Measurements from ENCODE around the gene CYS1. TPM values are rescaled to one million over a fixed set of nuclear protein-coding genes. Genes with fewer than 3 reads are reported as not detected.
A peak's percentile ranks its signal among the peaks of the same experiment; 100 is the strongest.

The CYS1 gene
- total and polyA plus RNA-seq, 2 of the 13 experiments (the other 11 are each of a cell fraction or from before 2014, with no cell fraction given), result 0.04 TPM; not detected in 1

DNA sequence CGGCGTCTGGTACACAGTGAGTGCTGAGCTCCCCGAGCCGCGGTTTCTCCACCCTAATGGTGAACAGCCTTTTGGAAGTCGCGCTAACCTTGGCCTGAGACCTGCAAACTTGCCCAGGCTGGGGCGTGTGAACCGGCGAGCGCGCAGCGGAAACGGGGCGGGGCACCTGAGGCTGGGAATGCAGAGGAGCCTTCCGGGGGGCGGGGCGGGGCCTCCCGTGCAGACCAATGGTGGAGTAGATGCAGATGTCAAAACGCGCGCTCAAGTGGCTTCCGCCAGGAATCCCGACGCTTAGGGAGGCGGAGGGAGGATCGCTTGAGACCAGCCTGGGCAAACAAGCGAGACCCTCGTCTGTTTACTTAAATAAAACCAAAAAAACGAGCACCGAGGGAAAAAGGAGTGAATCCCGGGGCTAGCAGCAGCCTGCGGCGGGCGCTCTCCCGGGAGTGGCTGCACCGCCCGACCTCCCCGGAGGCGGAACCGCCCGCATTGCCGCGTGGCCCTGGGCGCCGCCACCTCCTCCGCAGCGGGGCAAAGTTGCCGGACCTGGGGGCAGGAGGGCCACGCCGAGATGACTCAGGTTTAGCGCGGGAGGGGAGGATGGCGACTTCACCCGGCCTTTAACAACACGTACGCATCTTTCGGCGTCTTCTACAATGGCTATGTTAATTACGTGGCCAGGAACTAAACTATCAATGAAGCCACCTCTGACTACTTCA is 40.1 kb upstream of the CYS1 start (continued):
- TF ChIP-seq ELK4 (CRISPR knock-in tag; IDR thresholded peaks at IDR 0.05; ENCODE audit: borderline replicate concordance), result 0 out of 2 replicates have a peak, but pooled peaks have one; percentile 19
- TF ChIP-seq, protein P1, sequence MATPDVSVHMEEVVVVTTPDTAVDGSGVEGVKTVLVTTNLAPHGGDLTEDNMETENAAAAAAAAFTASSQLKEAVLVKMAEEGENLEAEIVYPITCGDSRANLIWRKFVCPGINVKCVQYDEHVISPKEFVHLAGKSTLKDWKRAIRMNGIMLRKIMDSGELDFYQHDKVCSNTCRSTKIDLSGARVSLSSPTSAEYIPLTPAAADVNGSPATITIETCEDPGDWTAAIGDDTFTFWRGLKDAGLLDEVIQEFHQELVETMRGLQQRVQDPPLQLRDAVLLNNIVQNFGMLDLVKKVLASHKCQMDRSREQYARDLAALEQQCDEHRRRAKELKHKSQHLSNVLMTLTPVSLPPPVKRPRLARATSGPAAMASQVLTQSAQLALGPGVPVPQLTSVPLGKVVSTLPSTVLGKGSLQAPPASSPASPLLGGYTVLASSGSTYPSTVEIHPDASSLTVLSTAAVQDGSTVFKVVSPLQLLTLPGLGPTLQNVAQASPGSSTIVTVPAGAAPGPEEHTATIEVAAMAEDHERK (CRISPR knock-in tag; IDR thresholded peaks at IDR 0.05; ENCODE audit: low read depth), result 0 out of 2 replicates have a peak, but pooled peaks have one; percentile 19
- no peak for TF ChIP-seq ZNF138 (CRISPR knock-in tag; IDR thresholded peaks at IDR 0.05; ENCODE audit: low read depth)
- TF ChIP-seq ZNF446 (CRISPR knock-in tag; IDR thresholded peaks at IDR 0.05), result peak; percentile 76; the same call in 1 of the 2 replicates
- TF ChIP-seq ZNF512B (CRISPR knock-in tag; IDR thresholded peaks at IDR 0.05; ENCODE audit: borderline replicate concordance), result peak; percentile 88; the same call in 1 of the 2 replicates
- TF ChIP-seq TFDP2 (CRISPR knock-in tag; IDR thresholded peaks at IDR 0.05), result peak; percentile 95
- peak; percentile 98 for TF ChIP-seq CCDC6 (CRISPR knock-in tag; IDR thresholded peaks at IDR 0.05)
- peak; percentile 99 for TF ChIP-seq SP5 (CRISPR knock-in tag; IDR thresholded peaks at IDR 0.05; ENCODE audit: borderline replicate concordance, low read depth)
- TF ChIP-seq FOSL2 (CRISPR knock-in tag; IDR thresholded peaks at IDR 0.05), result peak; percentile 95
- peak; percentile 69; the same call in 1 of the 2 replicates for TF ChIP-seq MTA1 (CRISPR knock-in tag; IDR thresholded peaks at IDR 0.05; ENCODE audit: borderline replicate concordance)
- 0 out of 2 replicates have a peak, but pooled peaks have one; percentile 31 for TF ChIP-seq ZNF550 (CRISPR knock-in tag; IDR thresholded peaks at IDR 0.05; ENCODE audit: borderline replicate concordance)
- peak; percentile 66; the same call in 1 of the 2 replicates for TF ChIP-seq ZFP82 (CRISPR knock-in tag; IDR thresholded peaks at IDR 0.05; ENCODE audit: borderline replicate concordance)
- TF ChIP-seq KLF15 (CRISPR knock-in tag; IDR thresholded peaks at IDR 0.05; ENCODE audit: borderline replicate concordance), result peak; percentile 94
- 0 out of 2 replicates have a peak, but pooled peaks have one; percentile 96 for TF ChIP-seq ZSCAN30 (CRISPR knock-in tag; IDR thresholded peaks at IDR 0.05)
- peak; percentile 86 for TF ChIP-seq NKX3-1 (CRISPR knock-in tag; IDR thresholded peaks at IDR 0.05)
- no peak for TF ChIP-seq HOXA7 (CRISPR knock-in tag; IDR thresholded peaks at IDR 0.05)
- peak; percentile 88 for TF ChIP-seq ZFX (CRISPR knock-in tag; IDR thresholded peaks at IDR 0.05; ENCODE audit: low read depth)
- peak; percentile 97 for TF ChIP-seq RBFOX2 (IDR thresholded peaks at IDR 0.05; ENCODE audit: low read depth, low read length)
- TF ChIP-seq MEIS2 (CRISPR knock-in tag; IDR thresholded peaks at IDR 0.05), result peak; percentile 86
- no peak for TF ChIP-seq ZNF24 (IDR thresholded peaks at IDR 0.05)
- TF ChIP-seq SAP130 (CRISPR knock-in tag; IDR thresholded peaks at IDR 0.05; ENCODE audit: low read depth), result peak; percentile 99

Data from HepG2 (cell line).